K562 (cell line): ENCODE data around the gene TACC3. TPM values are rescaled to one million over a fixed set of nuclear protein-coding genes. Genes with fewer than 3 reads are reported as not detected.

Source experiments
- ATAC-seq: fragments of 200-7000 bp; cut with Tn5 transposase; 3 replicates; pipeline ENCODE4 v1.9.1; 2020; ENCODE audit warnings: moderate library complexity
- BruUV-seq: library from RNA; stranded (reverse); fragments of 400-500 nt; replicated peaks from 2 replicates; lab custom pipeline; 2021; lab: Mats Ljungman, UMichigan
- CTCF ChIA-PET: fragments of 300-600 bp; formaldehyde crosslinking; extraction: SDS; loops from one replicate; lab custom pipeline; 2021; ENCODE audit warnings: low intra/inter-chr PET ratio; lab: Yijun Ruan, JAX
- POLR2A ChIA-PET: fragments of 300-600, 350-650 bp; sonication (Branson Sonifier 250); formaldehyde crosslinking; extraction: SDS; loops from one replicate; lab custom pipeline; 2021; ENCODE audit warnings: antibody characterized with exemption, inconsistent platforms; lab: Yijun Ruan, JAX
- DNase-seq, 4 experiments: peaks; one replicate each; pipeline versions ENCODE4 v3.0.0 to v3.0.0-alpha.2; 2011 to 2018; ENCODE audit warnings: low spot score in 3 of 4, mixed read lengths in 3 of 4; ENCODE audit errors: extremely low read depth in 1 of 4
- FAIRE-seq: peaks from 2 replicates; lab custom pipeline; 2011; peaks lifted over from hg19 to GRCh38; lab: Jason Lieb, UNC
- H2AFZ ChIP-seq: 2 replicates; pipeline ENCODE4 v1.6.0; 2011; ENCODE audit warnings: low read depth, low read length, control low read depth, inconsistent platforms
- H3K27ac ChIP-seq: fragments of 200-600 bp; 3 replicates; pipeline ENCODE4 v1.8.0; 2011; ENCODE audit warnings: low read depth, mild to moderate bottlenecking, control low read depth, inconsistent platforms, low read length, moderate library complexity, mixed read lengths; ENCODE audit errors: extremely low read depth
- H3K27me3 ChIP-seq, 2 experiments: fragments of 300-600 bp in 1 of 2; 2 replicates in 1 of 2; 3 replicates in 1 of 2; pipeline versions ENCODE4 v1.6.0 to v1.8.0; 2011; ENCODE audit warnings: inconsistent platforms in 2 of 2, low read length in 2 of 2, mild to moderate bottlenecking in 1 of 2, mixed read lengths in 1 of 2, moderate library complexity in 1 of 2; ENCODE audit not compliant: control insufficient read depth in 2 of 2, insufficient read depth in 2 of 2
- H3K36me3 ChIP-seq: fragments of 300-600 bp; 3 replicates; pipeline ENCODE4 v1.8.0; 2011; ENCODE audit warnings: mild to moderate bottlenecking, low read length, inconsistent platforms; ENCODE audit not compliant: control insufficient read depth, insufficient read depth
- H3K4me1 ChIP-seq, 2 experiments: fragments of 200-600 bp in 1 of 2; replicated peaks in 1 of 2; 2 replicates in 1 of 2; 3 replicates in 1 of 2; pipeline versions ENCODE4 v1.5.1 to v1.8.0; 2011; ENCODE audit warnings: inconsistent platforms in 2 of 2, low read length in 2 of 2, mild to moderate bottlenecking in 1 of 2, mixed read lengths in 1 of 2, moderate library complexity in 1 of 2; ENCODE audit not compliant: control insufficient read depth in 2 of 2, insufficient read depth in 2 of 2
- H3K4me2 ChIP-seq: 2 replicates; pipeline ENCODE4 v1.6.1; 2011; ENCODE audit warnings: low read length, control low read depth, inconsistent platforms, mixed read lengths; ENCODE audit not compliant: insufficient read depth
- H3K4me3 ChIP-seq: fragments of 200-600 bp; sonication (generic), shearing (Covaris generic); 2 replicates; pipeline ENCODE4 v1.5.1; 2016; ENCODE audit warnings: control low read depth, inconsistent platforms
- H3K79me2 ChIP-seq: fragments of 200-600 bp; 3 replicates; pipeline ENCODE4 v1.8.0; 2011; ENCODE audit warnings: low read length, inconsistent platforms; ENCODE audit not compliant: control insufficient read depth, insufficient read depth
- H3K9ac ChIP-seq, 2 experiments: 2 replicates each; pipeline versions ENCODE4 v1.6.0 to v1.6.1; 2011; ENCODE audit warnings: low read depth in 2 of 2, low read length in 2 of 2, control low read depth in 1 of 2, inconsistent platforms in 1 of 2, mild to moderate bottlenecking in 1 of 2, mixed read lengths in 1 of 2; ENCODE audit not compliant: insufficient read depth in 1 of 2
- H3K9me1 ChIP-seq: one replicate; pipeline ENCODE4 v1.6.0; 2011; ENCODE audit warnings: inconsistent platforms, mild to moderate bottlenecking, low read length, moderate library complexity; ENCODE audit not compliant: control insufficient read depth, insufficient read depth
- H3K9me3 ChIP-seq: replicated peaks from 2 replicates; pipeline ENCODE4 v1.5.1; 2011; ENCODE audit warnings: low read depth, low read length, inconsistent platforms; ENCODE audit not compliant: control insufficient read depth, insufficient read depth
- H4K20me1 ChIP-seq: replicated peaks from 2 replicates; pipeline ENCODE4 v1.6.1; 2011; ENCODE audit warnings: low read length, inconsistent platforms, mixed read lengths; ENCODE audit not compliant: control insufficient read depth, insufficient read depth
- BHLHE40 ChIP-seq: IDR thresholded peaks from 2 replicates; pipeline ENCODE4 v1.6.1; 2011; ENCODE audit warnings: low read length, improper control_type of control experiment
- E2F6 ChIP-seq, 2 experiments: IDR thresholded peaks; 2 replicates each; pipeline ENCODE4 v1.6.1; 2011; ENCODE audit warnings: borderline replicate concordance in 1 of 2, control low read depth in 1 of 2, low read depth in 1 of 2, low read length in 1 of 2, mild to moderate bottlenecking in 1 of 2, mixed read lengths in 1 of 2, moderate library complexity in 1 of 2; ENCODE audit not compliant: insufficient read depth in 1 of 2, insufficient read length in 1 of 2, poor library complexity in 1 of 2, severe bottlenecking in 1 of 2; ENCODE audit errors: extremely low read depth in 1 of 2
- ETS2 ChIP-seq: IDR thresholded peaks from 2 replicates; pipeline ENCODE4 v1.6.1; 2016; ENCODE audit warnings: borderline replicate concordance, missing genetic modification characterization, mild to moderate bottlenecking, moderate library complexity, missing compliant biosample characterization; ENCODE audit not compliant: poor library complexity, severe bottlenecking
- GATAD2B ChIP-seq: fragments of 450-650 bp; IDR thresholded peaks from 2 replicates; pipeline ENCODE4 v1.6.1; 2017; ENCODE audit warnings: mild to moderate bottlenecking, borderline replicate concordance
- HDAC8 ChIP-seq: fragments of 450-650 bp; IDR thresholded peaks from 2 replicates; pipeline ENCODE4 v1.6.1; 2016; ENCODE audit warnings: mild to moderate bottlenecking, missing genetic modification characterization, moderate library complexity, missing compliant biosample characterization
- HES1 ChIP-seq: fragments of 450-650 bp; IDR thresholded peaks from 2 replicates; pipeline ENCODE4 v1.6.1; 2016; ENCODE audit warnings: low read depth, mild to moderate bottlenecking, moderate library complexity
- HNRNPUL1 ChIP-seq: fragments of 200-400 bp; formaldehyde crosslinking; IDR thresholded peaks from 2 replicates; pipeline ENCODE4 v1.6.1; 2017; ENCODE audit warnings: low read length
- MECOM ChIP-seq: fragments of 250-450 bp; sonication (Bioruptor Pico); IDR thresholded peaks from 2 replicates; pipeline ENCODE4 v1.8.0; 2022; ENCODE audit warnings: inconsistent platforms
- NCOA1 ChIP-seq: fragments of 450-650 bp; IDR thresholded peaks from 2 replicates; pipeline ENCODE4 v1.6.1; 2016; ENCODE audit warnings: low read depth
- NR3C1 ChIP-seq: sonication (generic); formaldehyde crosslinking; IDR thresholded peaks from 2 replicates; pipeline ENCODE4 v1.8.1; 2022; ENCODE audit warnings: missing genetic modification reagents
- NRF1 ChIP-seq, 2 experiments: fragments of 450-650 bp; IDR thresholded peaks in 1 of 2; conservative IDR thresholded peaks in 1 of 2; 2 replicates each; pipeline ENCODE4 v1.6.1; 2014; ENCODE audit warnings: mild to moderate bottlenecking in 2 of 2
- POLR2AphosphoS2 ChIP-seq: IDR thresholded peaks from 2 replicates; pipeline ENCODE4 v1.6.1; 2012; ENCODE audit warnings: low read length, improper control_type of control experiment
- RBM22 ChIP-seq: fragments of 200-400 bp; formaldehyde crosslinking; IDR thresholded peaks from 2 replicates; pipeline ENCODE4 v1.6.1; 2018; ENCODE audit warnings: low read length, low read depth; ENCODE audit not compliant: poor library complexity, severe bottlenecking
- TAF7 ChIP-seq: fragments of 450-650 bp; IDR thresholded peaks from 2 replicates; pipeline ENCODE4 v1.6.1; 2016; ENCODE audit warnings: missing genetic modification characterization, missing compliant biosample characterization
- TCF3 ChIP-seq: sonication (generic); formaldehyde crosslinking; IDR thresholded peaks from 2 replicates; pipeline ENCODE4 v1.4.0; 2020; ENCODE audit warnings: mild to moderate bottlenecking, missing genetic modification reagents
- TFAM ChIP-seq: fragments of 250-450 bp; sonication (Bioruptor Pico); conservative IDR thresholded peaks from 2 replicates; pipeline ENCODE4 v1.5.0; 2021; ENCODE audit warnings: mild to moderate bottlenecking, moderate library complexity
- TRIM28 ChIP-seq: fragments of 450-650 bp; IDR thresholded peaks from 2 replicates; pipeline ENCODE4 v1.6.1; 2017
- ZFPM2 ChIP-seq: fragments of 250-450 bp; sonication (Bioruptor Pico); IDR thresholded peaks from 2 replicates; pipeline ENCODE4 v1.5.1; 2022; ENCODE audit warnings: mild to moderate bottlenecking
- ZNF184 ChIP-seq: sonication (generic); formaldehyde crosslinking; IDR thresholded peaks from 2 replicates; pipeline ENCODE4 v1.5.0; 2020; ENCODE audit warnings: missing genetic modification reagents
- ZNF655 ChIP-seq: fragments of 250-450 bp; sonication (Bioruptor Pico); IDR thresholded peaks from 2 replicates; pipeline ENCODE4 v1.5.0; 2021
- ZNF707 ChIP-seq: fragments of 250-450 bp; sonication (Bioruptor Pico); conservative IDR thresholded peaks from 2 replicates; pipeline ENCODE4 v1.8.0; 2022; ENCODE audit warnings: inconsistent platforms, mild to moderate bottlenecking, moderate library complexity
- WGBS: fragments of 100-300 bp; shearing (Covaris generic); methylation state at CpG from one replicate; pipeline ENCODE4 v1.1.6; 2016; ENCODE audit warnings: low coverage, mixed read lengths; ENCODE audit not compliant: insufficient coverage; ENCODE audit errors: missing lambda C conversion rate; 5-methylcytosine and 5-hydroxymethylcytosine counted together
- in situ Hi-C: fragments of 300-500 bp; cut with MboI; formaldehyde crosslinking; loops from 4 replicates; pipeline ENCODE4 v1.15.0; 2018; ENCODE audit warnings: inconsistent platforms, mixed read lengths
- intact Hi-C: fragments of 100-400 bp; cut with micrococcal nuclease; formaldehyde crosslinking; loops from 2 replicates; pipeline ENCODE4 v1.14.2; 2022
- polyA plus RNA-seq, 8 experiments: library from polyadenylated mRNA; depleted of rRNA in 4 of 8; stranded (reverse) in 5 of 8; unstranded in 3 of 8; fragments of >200 nt; fragmentation: Nextera tagmentation in 2 of 8; fragmentation: Illumina TruSeq in 1 of 8; extraction: Ambion mirVana in 2 of 8; extraction: Trizol in 1 of 8; gene quantifications; 2 replicates each; pipeline versions ENCODE4 v1.2.1 to v1.2.3, GENCODE V29; 2011 to 2014; ENCODE audit warnings: inconsistent platforms in 1 of 8, missing spikeins in 1 of 8
- total RNA-seq, 7 experiments: library from RNA; depleted of rRNA in 6 of 7; stranded (reverse); fragments of >200 nt in 6 of 7; fragmentation: Illumina TruSeq in 2 of 7; extraction: Trizol in 2 of 7; gene quantifications; 2 replicates each; pipeline versions ENCODE4 v1.2.1 to v1.2.3, GENCODE V29; 2011 to 2021; ENCODE audit warnings: low replicate concordance in 1 of 7

Gene TACC3
- total and polyA plus RNA-seq, 9 of the 15 experiments (the other 6 are each of a cell fraction or from before 2014, with no cell fraction given): 1.9 to 122 (median 55.6) TPM

GRCh38 chr4:1684506-1685234 is 36.7 kb upstream of the TACC3 start:
- peaks cover 3% of the 10 kb centered on the region for H3K9me1 ChIP-seq
- peak overlapping the region; percentile 0 to 84; a peak in 3 of 4 replicates for H3K9ac ChIP-seq
- no TSS peak for BruUV-seq
- no peaks in the 10 kb centered on the region for H3K79me2 ChIP-seq
- no peaks in the 10 kb centered on the region for H3K36me3 ChIP-seq
- no peaks in the 10 kb centered on the region for H3K27me3 ChIP-seq
- H4K20me1 ChIP-seq: no peaks in the 10 kb centered on the region
- WGBS: 59% methylated on average over 24 of the region's 66 CpGs
- peak overlapping the region; percentile 76; the same call in 1 of the 2 replicates for H2AFZ ChIP-seq
- in situ Hi-C loops (no loop called here), intact Hi-C loops (no loop called here)
- CTCF ChIA-PET: interaction anchor here (0.6 kb wide), 1 partner anchor 64 kb away, joined by 3 read pairs; no protein-coding TSS in a partner anchor
- DNase-seq: no peak
- H3K4me2 ChIP-seq: peak overlapping the region; percentile 49; the same call in 1 of the 2 replicates
- no peak for FAIRE-seq
- H3K9me3 ChIP-seq: no peaks in the 10 kb centered on the region
- no peak for ATAC-seq
- peaks cover 8 to 31% of the 10 kb centered on the region in 2 experiments; a peak in 3 of 5 replicates for H3K4me1 ChIP-seq
- peak overlapping the region; percentile 36; the same call in 1 of the 3 replicates for H3K27ac ChIP-seq
- POLR2A ChIA-PET: interaction anchor here (0.7 to 1.4 kb wide), 3 partner anchors 14 to 60 kb away, joined by 3 to 7 read pairs (median 5); partner anchors contain the start of gene SLBP
- no peak overlapping the region for H3K4me3 ChIP-seq
- no peak for TF ChIP-seq TRIM28
- no peak for TF ChIP-seq HES1
- no peak for TF ChIP-seq TFAM (CRISPR knock-in tag)
- no peak for TF ChIP-seq NCOA1
- no peak for TF ChIP-seq POLR2AphosphoS2
- peak; percentile 32; the same call in 1 of the 2 replicates for TF ChIP-seq BHLHE40
- no peak for TF ChIP-seq TAF7
- TF ChIP-seq ZNF707 (CRISPR knock-in tag): no peak
- TF ChIP-seq ZFPM2 (CRISPR knock-in tag): no peak
- no peak for TF ChIP-seq ETS2 (tag)
- TF ChIP-seq HNRNPUL1: no peak
- TF ChIP-seq HDAC8 (tag): no peak
- TF ChIP-seq ZNF184 (CRISPR knock-in tag): no peak
- TF ChIP-seq RBM22: no peak
- TF ChIP-seq NRF1 (conservative IDR thresholded peaks at IDR 0.05 in 1 of 2, IDR thresholded peaks at IDR 0.05 in 1 of 2): peak in 1 of 2 experiments; percentile 74; a peak in 2 of 4 replicates
- TF ChIP-seq ZNF655: no peak
- no peak for TF ChIP-seq MECOM (CRISPR knock-in tag)
- TF ChIP-seq NR3C1 (CRISPR knock-in tag): no peak
- TF ChIP-seq TCF3 (CRISPR knock-in tag): no peak
- TF ChIP-seq GATAD2B: 0 out of 2 replicates have a peak, but pooled peaks have one; percentile 14
- TF ChIP-seq E2F6 (IDR thresholded peaks at IDR 0.05; ENCODE audit: borderline replicate concordance in 1 of 2, extremely low read depth in 1 of 2, insufficient read depth in 1 of 2, insufficient read length in 1 of 2, low read depth in 1 of 2, low read length in 1 of 2, poor library complexity in 1 of 2, severe bottlenecking in 1 of 2): no peak
